Smooth muscle cell (in vitro differentiated cells): ENCODE data around the gene RGS21. TPM values are rescaled to one million over a fixed set of nuclear protein-coding genes. Genes with fewer than 3 reads are reported as not detected.

ENCODE experiments used
- DNase-seq: peaks from one replicate; lab custom pipeline; 2025; ENCODE audit not compliant: unreplicated experiment; lab: John Stamatoyannopoulos, UW
- H2AFZ ChIP-seq: fragments of 200-600 bp; sonication (generic); 2 replicates; pipeline ENCODE4 v1.6.0; 2016; ENCODE audit warnings: antibody characterized with exemption, low read depth, mild to moderate bottlenecking
- H3F3A ChIP-seq: fragments of 200-600 bp; sonication (generic); 2 replicates; pipeline ENCODE4 v1.6.0; 2017; ENCODE audit warnings: antibody characterized with exemption, low read depth
- H3K27ac ChIP-seq: fragments of 200-600 bp; sonication (generic); 2 replicates; pipeline ENCODE4 v1.5.1; 2016; ENCODE audit warnings: low read depth, mild to moderate bottlenecking
- H3K27me3 ChIP-seq: fragments of 200-600 bp; sonication (generic); 2 replicates; pipeline ENCODE4 v1.6.1; 2016; ENCODE audit warnings: low read depth, mild to moderate bottlenecking
- H3K36me3 ChIP-seq: fragments of 200-600 bp; sonication (generic); 2 replicates; pipeline ENCODE4 v1.5.1; 2016; ENCODE audit warnings: low read depth
- H3K4me1 ChIP-seq: fragments of 200-600 bp; sonication (generic); 2 replicates; pipeline ENCODE4 v1.5.1; 2016; ENCODE audit warnings: low read depth
- H3K4me2 ChIP-seq: fragments of 200-600 bp; sonication (generic); 2 replicates; pipeline ENCODE4 v1.6.0; 2016; ENCODE audit warnings: mild to moderate bottlenecking
- H3K4me3 ChIP-seq: fragments of 200-600 bp; sonication (generic); 2 replicates; pipeline ENCODE4 v1.5.1; 2016; ENCODE audit warnings: mild to moderate bottlenecking
- H3K79me2 ChIP-seq: fragments of 200-600 bp; sonication (generic); 2 replicates; pipeline ENCODE4 v1.6.0; 2016; ENCODE audit warnings: low read depth, mild to moderate bottlenecking
- H3K9ac ChIP-seq: fragments of 200-600 bp; sonication (generic); 2 replicates; pipeline ENCODE4 v1.6.0; 2016; ENCODE audit warnings: low read depth
- H3K9me3 ChIP-seq: fragments of 200-600 bp; sonication (generic); replicated peaks from 2 replicates; pipeline ENCODE4 v1.5.1; 2016; ENCODE audit warnings: low read depth
- H4K20me1 ChIP-seq: fragments of 200-600 bp; sonication (generic); 2 replicates; pipeline ENCODE4 v1.6.0; 2016; ENCODE audit warnings: low read depth
- WGBS: methylation state at CpG from one replicate; pipeline ENCODE4 v1.1.7; 2016; ENCODE audit warnings: low lambda C conversion rate; 5-methylcytosine and 5-hydroxymethylcytosine counted together
- polyA plus RNA-seq: library from polyadenylated mRNA; unstranded; fragments of >200 nt; fragmentation: Nextera tagmentation; extraction: Ambion mirVana; gene quantifications from 2 replicates; pipeline ENCODE4 v1.2.1, GENCODE V29; 2016
- total RNA-seq: library from RNA; depleted of rRNA; stranded (reverse); fragments of >200 nt; gene quantifications from 2 replicates; pipeline ENCODE4 v1.2.3, GENCODE V29; 2014
- TF ChIP-seq, protein P1 (sequence below): fragments of 200-600 bp; sonication (generic); IDR thresholded peaks from 2 replicates; pipeline ENCODE4 v1.5.1; 2017; ENCODE audit warnings: borderline replicate concordance, mild to moderate bottlenecking, antibody characterized with exemption; ENCODE audit not compliant: insufficient read depth, poor library complexity, severe bottlenecking

Gene RGS21
- total and polyA plus RNA-seq, 2 experiments from 2014 or later: not detected

DNA sequence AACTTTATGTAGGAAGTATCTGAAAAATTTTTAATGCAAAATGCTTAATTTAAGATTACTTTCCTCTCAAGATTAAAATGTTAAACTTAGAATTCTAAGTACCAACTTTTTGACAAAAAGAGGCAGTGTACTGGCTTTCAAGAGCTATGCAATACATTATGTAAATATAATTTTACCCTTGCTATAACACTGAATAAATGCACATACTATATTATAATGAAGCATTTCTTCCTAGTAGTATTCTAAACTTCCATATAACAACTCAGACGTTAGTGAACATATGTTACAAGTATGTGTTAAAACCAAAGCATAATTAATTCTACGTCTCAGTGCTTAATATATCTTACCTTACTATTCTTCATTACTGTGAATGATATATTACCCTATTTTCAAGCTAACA, 58.5 kb downstream of the RGS21 start:
- no peak for DNase-seq

DNA sequence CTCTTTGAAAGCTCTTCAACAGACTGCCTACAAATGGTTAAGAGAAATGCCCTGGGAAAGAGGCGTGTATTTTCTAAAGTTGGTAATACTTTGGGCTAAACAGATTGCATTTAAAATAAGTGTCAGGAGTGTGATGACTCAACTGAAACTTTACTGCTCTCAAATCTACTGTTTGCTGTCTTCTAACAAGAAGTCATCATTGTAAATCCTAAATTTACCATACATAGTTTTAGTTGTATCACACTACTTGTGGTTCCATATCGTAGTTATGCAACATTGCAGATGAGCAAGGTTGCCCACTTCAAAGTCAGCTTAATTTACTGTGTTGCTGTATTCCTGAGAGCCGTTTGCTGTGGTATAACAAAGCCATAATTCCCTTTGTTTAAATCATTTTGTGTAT, 59.6 kb downstream of the RGS21 start:
- TF ChIP-seq, protein P1, sequence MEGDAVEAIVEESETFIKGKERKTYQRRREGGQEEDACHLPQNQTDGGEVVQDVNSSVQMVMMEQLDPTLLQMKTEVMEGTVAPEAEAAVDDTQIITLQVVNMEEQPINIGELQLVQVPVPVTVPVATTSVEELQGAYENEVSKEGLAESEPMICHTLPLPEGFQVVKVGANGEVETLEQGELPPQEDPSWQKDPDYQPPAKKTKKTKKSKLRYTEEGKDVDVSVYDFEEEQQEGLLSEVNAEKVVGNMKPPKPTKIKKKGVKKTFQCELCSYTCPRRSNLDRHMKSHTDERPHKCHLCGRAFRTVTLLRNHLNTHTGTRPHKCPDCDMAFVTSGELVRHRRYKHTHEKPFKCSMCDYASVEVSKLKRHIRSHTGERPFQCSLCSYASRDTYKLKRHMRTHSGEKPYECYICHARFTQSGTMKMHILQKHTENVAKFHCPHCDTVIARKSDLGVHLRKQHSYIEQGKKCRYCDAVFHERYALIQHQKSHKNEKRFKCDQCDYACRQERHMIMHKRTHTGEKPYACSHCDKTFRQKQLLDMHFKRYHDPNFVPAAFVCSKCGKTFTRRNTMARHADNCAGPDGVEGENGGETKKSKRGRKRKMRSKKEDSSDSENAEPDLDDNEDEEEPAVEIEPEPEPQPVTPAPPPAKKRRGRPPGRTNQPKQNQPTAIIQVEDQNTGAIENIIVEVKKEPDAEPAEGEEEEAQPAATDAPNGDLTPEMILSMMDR: no peak
- Histone ChIP-seq H3F3A (no peaks in the 10 kb centered on the region), H3K9ac (no peak overlapping the region), H3K79me2 (no peaks in the 10 kb centered on the region), H3K4me3 (no peak overlapping the region), H3K36me3 (no peaks in the 10 kb centered on the region), H3K4me2 (no peak overlapping the region), H4K20me1 (no peaks in the 10 kb centered on the region), H3K9me3 (no peaks in the 10 kb centered on the region), H3K27me3 (no peaks in the 10 kb centered on the region), H2AFZ (no peak overlapping the region), H3K4me1 (no peaks in the 10 kb centered on the region), H3K27ac (no peak overlapping the region)
- DNase-seq: no peak
- WGBS: 73% methylated on average over 3 of the region's 3 CpGs

More for the DNA sequence above, 58.5 kb downstream of the RGS21 start:
- Histone ChIP-seq H3K4me3 (no peak overlapping the region), H3K4me2 (no peak overlapping the region), H3K9ac (no peak overlapping the region), H3K79me2 (no peaks in the 10 kb centered on the region), H3K27ac (no peak overlapping the region), H3K27me3 (no peaks in the 10 kb centered on the region), H4K20me1 (no peaks in the 10 kb centered on the region), H2AFZ (no peak overlapping the region), H3K4me1 (no peaks in the 10 kb centered on the region), H3K9me3 (no peaks in the 10 kb centered on the region), H3F3A (no peaks in the 10 kb centered on the region), H3K36me3 (no peaks in the 10 kb centered on the region)
- WGBS: 91% methylated on average over 2 of the region's 2 CpGs
- TF ChIP-seq, protein P1: no peak

DNA sequence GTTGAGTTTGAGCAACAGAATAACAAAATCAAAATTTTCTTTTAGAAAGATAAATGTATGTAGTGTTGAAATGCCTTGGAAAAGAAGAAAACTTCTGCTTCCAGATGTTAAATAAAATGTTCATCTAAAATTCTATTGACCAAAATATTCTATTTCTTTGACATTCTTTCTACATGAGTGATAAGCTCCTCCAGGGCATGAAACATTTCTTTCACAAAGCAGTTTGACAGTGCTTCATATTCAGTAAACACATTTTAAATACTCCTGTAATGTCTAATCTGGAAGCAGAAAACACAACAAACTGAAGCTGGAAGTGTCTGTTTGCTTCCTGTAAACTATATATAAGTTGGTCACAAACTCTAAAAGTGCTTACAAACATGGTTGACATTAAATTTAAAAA, 61.5 kb downstream of the RGS21 start:
- Histone ChIP-seq H3K9me3 (no peaks in the 10 kb centered on the region), H3K79me2 (no peaks in the 10 kb centered on the region), H2AFZ (no peak overlapping the region), H3K4me1 (no peaks in the 10 kb centered on the region), H3K27me3 (no peaks in the 10 kb centered on the region), H3K9ac (no peak overlapping the region), H3F3A (no peaks in the 10 kb centered on the region), H3K36me3 (no peaks in the 10 kb centered on the region), H4K20me1 (no peaks in the 10 kb centered on the region), H3K4me3 (no peak overlapping the region), H3K4me2 (no peak overlapping the region), H3K27ac (no peak overlapping the region)
- TF ChIP-seq, protein P1: no peak
- DNase-seq: no peak

DNA sequence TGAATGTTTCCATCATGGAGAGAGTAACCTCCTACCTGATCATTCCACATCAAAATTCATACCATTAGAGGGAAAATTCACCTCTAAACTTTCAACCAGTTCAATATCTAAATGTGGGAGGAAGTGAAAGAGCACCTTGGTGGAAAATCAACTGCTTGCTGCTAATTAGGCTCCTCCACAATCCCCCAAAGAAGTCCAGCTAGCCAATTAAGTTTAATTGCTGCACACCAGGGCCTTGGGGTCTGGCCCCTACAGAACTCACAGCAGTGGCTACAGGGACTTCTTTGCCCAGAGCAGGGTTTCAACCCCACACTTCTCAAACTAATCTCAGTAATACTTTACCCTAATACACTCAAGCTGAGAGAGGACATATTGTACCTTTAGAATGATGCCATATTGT, 62.1 kb downstream of the RGS21 start:
- no peak overlapping the region for H3K27ac ChIP-seq
- no peaks in the 10 kb centered on the region for H3K4me1 ChIP-seq
- no peaks in the 10 kb centered on the region for H3K27me3 ChIP-seq
- no peaks in the 10 kb centered on the region for H3K36me3 ChIP-seq
- TF ChIP-seq, protein P1: no peak
- H3K4me3 ChIP-seq: no peak overlapping the region
- H3K79me2 ChIP-seq: no peaks in the 10 kb centered on the region
- H3F3A ChIP-seq: no peaks in the 10 kb centered on the region
- DNase-seq: no peak
- H4K20me1 ChIP-seq: no peaks in the 10 kb centered on the region
- H3K4me2 ChIP-seq: no peak overlapping the region
- no peaks in the 10 kb centered on the region for H3K9me3 ChIP-seq
- no peak overlapping the region for H2AFZ ChIP-seq
- H3K9ac ChIP-seq: no peak overlapping the region
